GM23338 (cell line): ENCODE measurements around the gene STOM. TPM values are rescaled to one million over a fixed set of nuclear protein-coding genes. Genes with fewer than 3 reads are reported as not detected.

Experiments used
- ATAC-seq: fragments of 200-7000 bp; cut with Tn5 transposase; 3 replicates; pipeline ENCODE4 v1.9.1; 2020
- DNase-seq: peaks from one replicate; pipeline ENCODE4 v3.0.0-alpha.2; 2015; ENCODE audit warnings: low spot score
- H2AFZ ChIP-seq: fragments of 200-600 bp; sonication (generic); 2 replicates; pipeline ENCODE4 v1.8.0; 2016; ENCODE audit warnings: antibody characterized with exemption, mild to moderate bottlenecking, moderate library complexity
- H3F3A ChIP-seq: fragments of 200-600 bp; sonication (generic); replicated peaks from 2 replicates; pipeline ENCODE4 v1.8.0; 2017; ENCODE audit warnings: antibody characterized with exemption, mixed run types, low read depth
- H3K27ac ChIP-seq: fragments of 200-600 bp; sonication (generic); 2 replicates; pipeline ENCODE4 v1.6.1; 2016; ENCODE audit warnings: low read depth
- H3K27me3 ChIP-seq: fragments of 200-600 bp; sonication (generic); 2 replicates; pipeline ENCODE4 v1.8.0; 2016; ENCODE audit warnings: mild to moderate bottlenecking, mixed run types, moderate library complexity; ENCODE audit not compliant: insufficient read depth
- H3K36me3 ChIP-seq: fragments of 200-600 bp; sonication (generic); 2 replicates; pipeline ENCODE4 v1.8.0; 2016; ENCODE audit warnings: mild to moderate bottlenecking; ENCODE audit not compliant: insufficient read depth
- H3K4me1 ChIP-seq: fragments of 200-600 bp; sonication (generic); 2 replicates; pipeline ENCODE4 v1.8.0; 2016; ENCODE audit warnings: mild to moderate bottlenecking, moderate library complexity; ENCODE audit not compliant: insufficient read depth
- H3K4me2 ChIP-seq: fragments of 200-600 bp; sonication (generic); 2 replicates; pipeline ENCODE4 v1.7.1; 2017; ENCODE audit warnings: mixed run types
- H3K4me3 ChIP-seq: fragments of 200-600 bp; sonication (generic); 2 replicates; pipeline ENCODE4 v1.6.1; 2016; ENCODE audit warnings: mixed run types
- H3K79me2 ChIP-seq: fragments of 200-600 bp; sonication (generic); replicated peaks from 2 replicates; pipeline ENCODE4 v1.8.0; 2017; ENCODE audit warnings: mild to moderate bottlenecking; ENCODE audit not compliant: insufficient read depth
- H3K9me2 ChIP-seq: fragments of 200-600 bp; sonication (generic); 2 replicates; pipeline ENCODE4 v1.8.0; 2017; ENCODE audit not compliant: insufficient read depth
- H4K20me1 ChIP-seq: fragments of 200-600 bp; sonication (generic); replicated peaks from 2 replicates; pipeline ENCODE4 v1.8.0; 2017; ENCODE audit warnings: mild to moderate bottlenecking; ENCODE audit not compliant: insufficient read depth
- H3K27ac Mint-ChIP-seq: 2 replicates; pipeline ENCODE4 v1.8.0; 2020; ENCODE audit warnings: inconsistent platforms, mild to moderate bottlenecking, moderate library complexity, mixed read lengths
- H3K27me3 Mint-ChIP-seq: 3 replicates; pipeline ENCODE4 v1.8.0; 2022; ENCODE audit warnings: low read depth, mild to moderate bottlenecking, moderate library complexity, mixed read lengths, inconsistent platforms; ENCODE audit not compliant: insufficient read depth, poor library complexity
- H3K36me3 Mint-ChIP-seq: 3 replicates; pipeline ENCODE4 v1.8.0; 2021; ENCODE audit warnings: low read depth, mild to moderate bottlenecking, inconsistent platforms, moderate library complexity, mixed read lengths
- H3K4me1 Mint-ChIP-seq: 3 replicates; pipeline ENCODE4 v1.8.0; 2020; ENCODE audit warnings: mild to moderate bottlenecking, inconsistent platforms, mixed read lengths
- H3K4me3 Mint-ChIP-seq: 3 replicates; pipeline ENCODE4 v1.8.0; 2021; ENCODE audit warnings: moderate library complexity, mild to moderate bottlenecking, inconsistent platforms, mixed read lengths
- H3K9me3 Mint-ChIP-seq: 3 replicates; pipeline ENCODE4 v1.8.0; 2020; ENCODE audit warnings: moderate library complexity, mild to moderate bottlenecking, inconsistent platforms, mixed read lengths
- CREB1 ChIP-seq: fragments of 250-450 bp; sonication (Bioruptor Pico); IDR thresholded peaks from 2 replicates; pipeline ENCODE4 v1.5.0; 2020; ENCODE audit warnings: low read depth, mild to moderate bottlenecking, moderate library complexity
- EZH2 ChIP-seq: fragments of 200-600 bp; sonication (generic); IDR thresholded peaks from one replicate; pipeline ENCODE4 v1.8.0; 2017; ENCODE audit warnings: antibody characterized with exemption, mild to moderate bottlenecking, low read depth; ENCODE audit not compliant: unreplicated experiment
- NANOG ChIP-seq: IDR thresholded peaks from 2 replicates; pipeline ENCODE4 v1.6.1; 2016; ENCODE audit warnings: antibody characterized with exemption, borderline replicate concordance
- POLR2AphosphoS5 ChIP-seq: IDR thresholded peaks from 2 replicates; pipeline ENCODE4 v1.6.1; 2016; ENCODE audit warnings: antibody characterized with exemption, low read depth
- ZNF114 ChIP-seq: fragments of 250-450 bp; sonication (Bioruptor Pico); IDR thresholded peaks from 2 replicates; pipeline ENCODE4 v1.5.0; 2020; ENCODE audit warnings: mild to moderate bottlenecking, moderate library complexity
- ZNF331 ChIP-seq: fragments of 250-450 bp; sonication (Bioruptor Pico); IDR thresholded peaks from 2 replicates; pipeline ENCODE4 v1.5.0; 2020; ENCODE audit warnings: low read depth, mild to moderate bottlenecking, moderate library complexity
- polyA plus RNA-seq: library from polyadenylated mRNA; unstranded; fragments of >200 nt; fragmentation: Nextera tagmentation; extraction: Ambion mirVana; gene quantifications from 2 replicates; pipeline ENCODE4 v1.2.1, GENCODE V29; 2016
- total RNA-seq: library from RNA; depleted of rRNA; stranded (reverse); fragments of >200 nt; shearing (Covaris generic); gene quantifications from 2 replicates; pipeline ENCODE4 v1.2.3, GENCODE V29; 2014
- TF ChIP-seq, protein P1 (sequence below): fragments of 250-450 bp; sonication (Bioruptor Pico); IDR thresholded peaks from 2 replicates; pipeline ENCODE4 v1.5.0; 2020; ENCODE audit warnings: mild to moderate bottlenecking, moderate library complexity
- TF ChIP-seq, protein P2 (sequence below), 2 experiments: fragments of 200-600 bp in 1 of 2; sonication (generic) in 1 of 2; conservative IDR thresholded peaks; 2 replicates each; pipeline versions ENCODE4 v1.5.1 to v1.6.1; 2016 to 2017; ENCODE audit warnings: antibody characterized with exemption in 2 of 2, low read depth in 2 of 2, mild to moderate bottlenecking in 2 of 2, moderate library complexity in 1 of 2
- TF ChIP-seq, protein P3 (sequence below): IDR thresholded peaks from one replicate; pipeline ENCODE4 v1.6.1; 2018; ENCODE audit warnings: antibody characterized with exemption; ENCODE audit not compliant: unreplicated experiment
- TF ChIP-seq, protein P4 (sequence below): IDR thresholded peaks from 2 replicates; pipeline ENCODE4 v1.6.1; 2016; ENCODE audit warnings: antibody characterized with exemption

STOM gene
- total and polyA plus RNA-seq, 2 experiments from 2014 or later = 29.4 to 51.1 TPM

DNA sequence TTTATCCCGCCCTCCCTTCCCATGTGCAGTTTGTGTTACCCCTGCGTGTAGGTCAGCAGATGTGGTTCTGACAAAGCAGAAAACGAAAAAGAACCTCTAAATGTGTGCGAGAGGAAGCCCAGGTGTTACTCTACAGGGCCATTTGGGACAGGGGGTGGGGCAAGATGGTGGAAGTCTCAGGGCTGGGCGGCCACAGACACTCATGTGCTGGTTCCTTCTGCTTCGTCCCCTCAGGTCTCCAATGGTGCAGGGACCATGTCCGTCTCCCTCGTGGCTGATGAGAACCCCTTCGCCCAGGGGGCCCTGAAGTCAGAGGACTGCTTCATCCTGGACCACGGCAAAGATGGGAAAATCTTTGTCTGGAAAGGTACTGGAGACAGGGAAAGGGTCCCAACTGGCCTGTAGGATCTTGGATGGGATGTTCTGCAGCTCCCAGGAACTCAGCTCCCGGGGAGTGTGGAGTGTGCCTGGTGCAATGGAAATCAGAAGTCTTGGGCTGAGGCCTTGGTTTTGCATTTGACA, 53.1 kb downstream of the STOM start (continued):
- TF ChIP-seq, protein P1, sequence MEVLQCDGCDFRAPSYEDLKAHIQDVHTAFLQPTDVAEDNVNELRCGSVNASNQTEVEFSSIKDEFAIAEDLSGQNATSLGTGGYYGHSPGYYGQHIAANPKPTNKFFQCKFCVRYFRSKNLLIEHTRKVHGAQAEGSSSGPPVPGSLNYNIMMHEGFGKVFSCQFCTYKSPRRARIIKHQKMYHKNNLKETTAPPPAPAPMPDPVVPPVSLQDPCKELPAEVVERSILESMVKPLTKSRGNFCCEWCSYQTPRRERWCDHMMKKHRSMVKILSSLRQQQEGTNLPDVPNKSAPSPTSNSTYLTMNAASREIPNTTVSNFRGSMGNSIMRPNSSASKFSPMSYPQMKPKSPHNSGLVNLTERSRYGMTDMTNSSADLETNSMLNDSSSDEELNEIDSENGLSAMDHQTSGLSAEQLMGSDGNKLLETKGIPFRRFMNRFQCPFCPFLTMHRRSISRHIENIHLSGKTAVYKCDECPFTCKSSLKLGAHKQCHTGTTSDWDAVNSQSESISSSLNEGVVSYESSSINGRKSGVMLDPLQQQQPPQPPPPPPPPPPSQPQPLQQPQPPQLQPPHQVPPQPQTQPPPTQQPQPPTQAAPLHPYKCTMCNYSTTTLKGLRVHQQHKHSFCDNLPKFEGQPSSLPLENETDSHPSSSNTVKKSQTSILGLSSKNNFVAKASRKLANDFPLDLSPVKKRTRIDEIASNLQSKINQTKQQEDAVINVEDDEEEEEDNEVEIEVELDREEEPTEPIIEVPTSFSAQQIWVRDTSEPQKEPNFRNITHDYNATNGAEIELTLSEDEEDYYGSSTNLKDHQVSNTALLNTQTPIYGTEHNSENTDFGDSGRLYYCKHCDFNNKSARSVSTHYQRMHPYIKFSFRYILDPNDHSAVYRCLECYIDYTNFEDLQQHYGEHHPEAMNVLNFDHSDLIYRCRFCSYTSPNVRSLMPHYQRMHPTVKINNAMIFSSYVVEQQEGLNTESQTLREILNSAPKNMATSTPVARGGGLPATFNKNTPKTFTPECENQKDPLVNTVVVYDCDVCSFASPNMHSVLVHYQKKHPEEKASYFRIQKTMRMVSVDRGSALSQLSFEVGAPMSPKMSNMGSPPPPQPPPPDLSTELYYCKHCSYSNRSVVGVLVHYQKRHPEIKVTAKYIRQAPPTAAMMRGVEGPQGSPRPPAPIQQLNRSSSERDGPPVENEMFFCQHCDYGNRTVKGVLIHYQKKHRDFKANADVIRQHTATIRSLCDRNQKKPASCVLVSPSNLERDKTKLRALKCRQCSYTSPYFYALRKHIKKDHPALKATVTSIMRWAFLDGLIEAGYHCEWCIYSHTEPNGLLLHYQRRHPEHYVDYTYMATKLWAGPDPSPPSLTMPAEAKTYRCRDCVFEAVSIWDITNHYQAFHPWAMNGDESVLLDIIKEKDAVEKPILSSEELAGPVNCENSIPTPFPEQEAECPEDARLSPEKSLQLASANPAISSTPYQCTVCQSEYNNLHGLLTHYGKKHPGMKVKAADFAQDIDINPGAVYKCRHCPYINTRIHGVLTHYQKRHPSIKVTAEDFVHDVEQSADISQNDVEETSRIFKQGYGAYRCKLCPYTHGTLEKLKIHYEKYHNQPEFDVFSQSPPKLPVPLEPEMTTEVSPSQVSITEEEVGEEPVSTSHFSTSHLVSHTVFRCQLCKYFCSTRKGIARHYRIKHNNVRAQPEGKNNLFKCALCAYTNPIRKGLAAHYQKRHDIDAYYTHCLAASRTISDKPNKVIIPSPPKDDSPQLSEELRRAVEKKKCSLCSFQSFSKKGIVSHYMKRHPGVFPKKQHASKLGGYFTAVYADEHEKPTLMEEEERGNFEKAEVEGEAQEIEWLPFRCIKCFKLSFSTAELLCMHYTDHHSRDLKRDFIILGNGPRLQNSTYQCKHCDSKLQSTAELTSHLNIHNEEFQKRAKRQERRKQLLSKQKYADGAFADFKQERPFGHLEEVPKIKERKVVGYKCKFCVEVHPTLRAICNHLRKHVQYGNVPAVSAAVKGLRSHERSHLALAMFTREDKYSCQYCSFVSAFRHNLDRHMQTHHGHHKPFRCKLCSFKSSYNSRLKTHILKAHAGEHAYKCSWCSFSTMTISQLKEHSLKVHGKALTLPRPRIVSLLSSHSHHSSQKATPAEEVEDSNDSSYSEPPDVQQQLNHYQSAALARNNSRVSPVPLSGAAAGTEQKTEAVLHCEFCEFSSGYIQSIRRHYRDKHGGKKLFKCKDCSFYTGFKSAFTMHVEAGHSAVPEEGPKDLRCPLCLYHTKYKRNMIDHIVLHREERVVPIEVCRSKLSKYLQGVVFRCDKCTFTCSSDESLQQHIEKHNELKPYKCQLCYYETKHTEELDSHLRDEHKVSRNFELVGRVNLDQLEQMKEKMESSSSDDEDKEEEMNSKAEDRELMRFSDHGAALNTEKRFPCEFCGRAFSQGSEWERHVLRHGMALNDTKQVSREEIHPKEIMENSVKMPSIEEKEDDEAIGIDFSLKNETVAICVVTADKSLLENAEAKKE (CRISPR knock-in tag) = no peak
- TF ChIP-seq ZNF114 (no peak), CREB1 (CRISPR knock-in tag) (no peak)

DNA sequence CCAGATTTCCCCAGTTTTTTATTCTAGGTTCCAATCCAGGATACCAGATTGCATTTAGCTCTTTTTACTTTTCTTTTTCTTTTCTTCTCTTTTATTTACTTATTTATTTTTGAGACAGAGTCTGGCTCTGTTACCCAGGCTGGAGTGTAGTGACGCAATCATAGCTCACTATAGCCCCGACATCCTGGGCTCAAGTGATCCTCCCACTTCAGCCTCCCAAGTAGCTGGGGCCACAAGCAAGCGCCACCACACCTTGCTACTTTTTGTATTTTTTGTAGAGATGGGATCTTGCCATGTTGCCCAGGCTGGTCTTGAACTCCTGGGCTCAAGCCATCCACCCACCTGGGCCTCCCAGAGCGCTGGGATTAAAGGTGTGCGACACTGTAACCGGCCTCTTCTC, 53.7 kb downstream of the STOM start:
- no peaks in the 10 kb centered on the region for H3K36me3 ChIP-seq
- no peak overlapping the region for H3K4me3 ChIP-seq
- H3K27me3 ChIP-seq = no peaks in the 10 kb centered on the region
- H4K20me1 ChIP-seq = no peaks in the 10 kb centered on the region
- no peaks in the 10 kb centered on the region for H3F3A ChIP-seq
- no peak overlapping the region for H3K4me3 Mint-ChIP-seq
- DNase-seq (no peak), ATAC-seq (no peak)
- no peak overlapping the region for H3K27ac ChIP-seq
- no peaks in the 10 kb centered on the region; the same call in 2 of the 3 replicates for H3K9me3 Mint-ChIP-seq
- no peak overlapping the region for H2AFZ ChIP-seq
- H3K36me3 Mint-ChIP-seq = peaks cover 26% of the 10 kb centered on the region; the same call in 2 of the 3 replicates
- no peak overlapping the region for H3K27ac Mint-ChIP-seq
- H3K4me1 ChIP-seq = no peaks in the 10 kb centered on the region; the same call in 1 of the 2 replicates
- no peaks in the 10 kb centered on the region for H3K9me2 ChIP-seq
- H3K27me3 Mint-ChIP-seq = peaks cover 2% of the 10 kb centered on the region
- no peak overlapping the region for H3K4me2 ChIP-seq
- no peaks in the 10 kb centered on the region for H3K4me1 Mint-ChIP-seq
- no peaks in the 10 kb centered on the region for H3K79me2 ChIP-seq
- no peak for TF ChIP-seq EZH2
- TF ChIP-seq POLR2AphosphoS5 = no peak
- TF ChIP-seq, protein P2, sequence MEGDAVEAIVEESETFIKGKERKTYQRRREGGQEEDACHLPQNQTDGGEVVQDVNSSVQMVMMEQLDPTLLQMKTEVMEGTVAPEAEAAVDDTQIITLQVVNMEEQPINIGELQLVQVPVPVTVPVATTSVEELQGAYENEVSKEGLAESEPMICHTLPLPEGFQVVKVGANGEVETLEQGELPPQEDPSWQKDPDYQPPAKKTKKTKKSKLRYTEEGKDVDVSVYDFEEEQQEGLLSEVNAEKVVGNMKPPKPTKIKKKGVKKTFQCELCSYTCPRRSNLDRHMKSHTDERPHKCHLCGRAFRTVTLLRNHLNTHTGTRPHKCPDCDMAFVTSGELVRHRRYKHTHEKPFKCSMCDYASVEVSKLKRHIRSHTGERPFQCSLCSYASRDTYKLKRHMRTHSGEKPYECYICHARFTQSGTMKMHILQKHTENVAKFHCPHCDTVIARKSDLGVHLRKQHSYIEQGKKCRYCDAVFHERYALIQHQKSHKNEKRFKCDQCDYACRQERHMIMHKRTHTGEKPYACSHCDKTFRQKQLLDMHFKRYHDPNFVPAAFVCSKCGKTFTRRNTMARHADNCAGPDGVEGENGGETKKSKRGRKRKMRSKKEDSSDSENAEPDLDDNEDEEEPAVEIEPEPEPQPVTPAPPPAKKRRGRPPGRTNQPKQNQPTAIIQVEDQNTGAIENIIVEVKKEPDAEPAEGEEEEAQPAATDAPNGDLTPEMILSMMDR (conservative IDR thresholded peaks at IDR 0.05; ENCODE audit: low read depth in 2 of 2) = no peak
- TF ChIP-seq CREB1 (CRISPR knock-in tag) = no peak
- TF ChIP-seq NANOG = no peak
- TF ChIP-seq ZNF114 = no peak
- no peak for TF ChIP-seq ZNF331 (CRISPR knock-in tag)
- TF ChIP-seq, protein P3, sequence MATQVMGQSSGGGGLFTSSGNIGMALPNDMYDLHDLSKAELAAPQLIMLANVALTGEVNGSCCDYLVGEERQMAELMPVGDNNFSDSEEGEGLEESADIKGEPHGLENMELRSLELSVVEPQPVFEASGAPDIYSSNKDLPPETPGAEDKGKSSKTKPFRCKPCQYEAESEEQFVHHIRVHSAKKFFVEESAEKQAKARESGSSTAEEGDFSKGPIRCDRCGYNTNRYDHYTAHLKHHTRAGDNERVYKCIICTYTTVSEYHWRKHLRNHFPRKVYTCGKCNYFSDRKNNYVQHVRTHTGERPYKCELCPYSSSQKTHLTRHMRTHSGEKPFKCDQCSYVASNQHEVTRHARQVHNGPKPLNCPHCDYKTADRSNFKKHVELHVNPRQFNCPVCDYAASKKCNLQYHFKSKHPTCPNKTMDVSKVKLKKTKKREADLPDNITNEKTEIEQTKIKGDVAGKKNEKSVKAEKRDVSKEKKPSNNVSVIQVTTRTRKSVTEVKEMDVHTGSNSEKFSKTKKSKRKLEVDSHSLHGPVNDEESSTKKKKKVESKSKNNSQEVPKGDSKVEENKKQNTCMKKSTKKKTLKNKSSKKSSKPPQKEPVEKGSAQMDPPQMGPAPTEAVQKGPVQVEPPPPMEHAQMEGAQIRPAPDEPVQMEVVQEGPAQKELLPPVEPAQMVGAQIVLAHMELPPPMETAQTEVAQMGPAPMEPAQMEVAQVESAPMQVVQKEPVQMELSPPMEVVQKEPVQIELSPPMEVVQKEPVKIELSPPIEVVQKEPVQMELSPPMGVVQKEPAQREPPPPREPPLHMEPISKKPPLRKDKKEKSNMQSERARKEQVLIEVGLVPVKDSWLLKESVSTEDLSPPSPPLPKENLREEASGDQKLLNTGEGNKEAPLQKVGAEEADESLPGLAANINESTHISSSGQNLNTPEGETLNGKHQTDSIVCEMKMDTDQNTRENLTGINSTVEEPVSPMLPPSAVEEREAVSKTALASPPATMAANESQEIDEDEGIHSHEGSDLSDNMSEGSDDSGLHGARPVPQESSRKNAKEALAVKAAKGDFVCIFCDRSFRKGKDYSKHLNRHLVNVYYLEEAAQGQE = no peak
- TF ChIP-seq, protein P4, sequence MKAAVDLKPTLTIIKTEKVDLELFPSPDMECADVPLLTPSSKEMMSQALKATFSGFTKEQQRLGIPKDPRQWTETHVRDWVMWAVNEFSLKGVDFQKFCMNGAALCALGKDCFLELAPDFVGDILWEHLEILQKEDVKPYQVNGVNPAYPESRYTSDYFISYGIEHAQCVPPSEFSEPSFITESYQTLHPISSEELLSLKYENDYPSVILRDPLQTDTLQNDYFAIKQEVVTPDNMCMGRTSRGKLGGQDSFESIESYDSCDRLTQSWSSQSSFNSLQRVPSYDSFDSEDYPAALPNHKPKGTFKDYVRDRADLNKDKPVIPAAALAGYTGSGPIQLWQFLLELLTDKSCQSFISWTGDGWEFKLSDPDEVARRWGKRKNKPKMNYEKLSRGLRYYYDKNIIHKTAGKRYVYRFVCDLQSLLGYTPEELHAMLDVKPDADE = no peak
